HG03558 (cell line): Measurements from ENCODE around the gene CBX5.
A peak's percentile ranks its signal among the peaks of the same experiment; 100 is the strongest.
"Not testable (repeated sequence)": the region's sequence is repeated elsewhere in the genome, so short reads cannot be mapped to it uniquely, and the experiment has no call there.

Experiments used
- ATAC-seq: cut with Tn5 transposase; IDR thresholded peaks from one replicate; pipeline ENCODE4 v1.9.1; 2021; ENCODE audit warnings: moderate number of reproducible peaks; ENCODE audit not compliant: unreplicated experiment; ENCODE audit errors: extremely low read depth

The CBX5 gene

GRCh38 chr12:54294953-54295566 lies 15.1 kb upstream of the CBX5 start:
- ATAC-seq: no peak

- no peak for ATAC-seq
Observed at GRCh38 chr12:54294152-54294952, 14.4 kb upstream of the CBX5 start.

GRCh38 chr12:54292931-54293241 lies 13.0 kb upstream of the CBX5 start:
- ATAC-seq: no peak

GRCh38 chr12:54292083-54292930 lies 12.4 kb upstream of the CBX5 start:
- ATAC-seq: no peak

GRCh38 chr12:54287261-54288157 lies 7.6 kb upstream of the CBX5 start:
- no peak for ATAC-seq

- ATAC-seq: no peak
Observed at GRCh38 chr12:54286042-54287030, 6.4 kb upstream of the CBX5 start.

- no peak for ATAC-seq
Observed at GRCh38 chr12:54285150-54286041, 5.5 kb upstream of the CBX5 start.

GRCh38 chr12:54284070-54284780 lies 4.3 kb upstream of the CBX5 start:
- not testable (repeated sequence) for ATAC-seq

GRCh38 chr12:54282949-54283593 lies 3.1 kb upstream of the CBX5 start:
- no peak for ATAC-seq

GRCh38 chr12:54281694-54282093 lies 1.8 kb upstream of the CBX5 start:
- not testable (repeated sequence) for ATAC-seq

GRCh38 chr12:54281261-54281638 lies 1.3 kb upstream of the CBX5 start:
- ATAC-seq: not testable (repeated sequence)

GRCh38 chr12:54280468-54281260 lies 742 bp upstream of the CBX5 start, which contains the start of gene HNRNPA1:
Gene HNRNPA1, plus strand, starts transcription at chr12:54280726. Its CDS starts 82 bp downstream, at chr12:54280808.
- ATAC-seq: peak; percentile 84

- ATAC-seq: no peak
Observed at GRCh38 chr12:54279227-54279631, 693 bp downstream of the CBX5 start.

- no peak for ATAC-seq
Observed at GRCh38 chr12:54277823-54278276, 2.1 kb downstream of the CBX5 start.

GRCh38 chr12:54276368-54276767 lies 3.6 kb downstream of the CBX5 start:
- ATAC-seq: no peak

- no peak for ATAC-seq
Observed at GRCh38 chr12:54273981-54274380, 5.9 kb downstream of the CBX5 start.
